Ectodermal cell (in vitro differentiated cells): ENCODE measurements around the gene RNF186.
"Not testable (repeated sequence)": the region's sequence is repeated elsewhere in the genome, so short reads cannot be mapped to it uniquely, and the experiment has no call there.

Experiments used
- H3K27ac ChIP-seq: 2 replicates; pipeline ENCODE4 v1.7.0; 2013; ENCODE audit warnings: mild to moderate bottlenecking, low read depth, low read length; ENCODE audit not compliant: insufficient read depth, poor library complexity, severe bottlenecking
- H3K27me3 ChIP-seq: 2 replicates; pipeline ENCODE4 v1.7.0; 2013; ENCODE audit warnings: mild to moderate bottlenecking, low read length; ENCODE audit not compliant: insufficient read depth, control insufficient read depth, poor library complexity, severe bottlenecking
- H3K36me3 ChIP-seq: one replicate; pipeline ENCODE4 v1.7.0; 2013; ENCODE audit warnings: low read length; ENCODE audit not compliant: control insufficient read depth, insufficient read depth
- H3K4me1 ChIP-seq: one replicate; pipeline ENCODE4 v1.7.0; 2013; ENCODE audit warnings: low read length; ENCODE audit not compliant: control insufficient read depth, insufficient read depth
- H3K4me3 ChIP-seq: 2 replicates; pipeline ENCODE4 v1.7.0; 2013; ENCODE audit warnings: low read depth, low read length, control low read depth; ENCODE audit not compliant: insufficient read depth
- H3K9me3 ChIP-seq: 2 replicates; pipeline ENCODE4 v1.7.0; 2013; ENCODE audit warnings: mild to moderate bottlenecking, low read length, moderate library complexity; ENCODE audit not compliant: control insufficient read depth
- WGBS, 2 experiments: methylation state at CpG; one replicate each; pipeline ENCODE4 v1.1.7; 2013; ENCODE audit warnings: missing lambda C conversion rate in 2 of 2; 5-methylcytosine and 5-hydroxymethylcytosine counted together

The RNF186 gene

GRCh38 chr1:19852036-19852435 is 37.0 kb upstream of the RNF186 start:
- Histone ChIP-seq H3K27me3 (no peaks in the 10 kb centered on the region), H3K27ac (no peak overlapping the region), H3K4me1 (no peaks in the 10 kb centered on the region), H3K4me3 (no peak overlapping the region), H3K36me3 (no peaks in the 10 kb centered on the region), H3K9me3 (no peaks in the 10 kb centered on the region)
- 85 to 93% methylated on average over 1 of the region's 1 CpG for WGBS, 2 experiments

GRCh38 chr1:19850214-19850613 is 35.1 kb upstream of the RNF186 start:
- 64 to 68% methylated on average over 5 to 7 of the region's 7 CpGs for WGBS, 2 experiments
- Histone ChIP-seq H3K4me1 (no peaks in the 10 kb centered on the region), H3K9me3 (no peaks in the 10 kb centered on the region), H3K36me3 (no peaks in the 10 kb centered on the region), H3K27ac (no peak overlapping the region), H3K27me3 (no peaks in the 10 kb centered on the region), H3K4me3 (no peak overlapping the region)

- 89 to 91% methylated on average over 3 of the region's 3 CpGs for WGBS, 2 experiments
- not testable (repeated sequence) for H3K4me1 ChIP-seq, H3K27ac ChIP-seq, H3K27me3 ChIP-seq, H3K4me3 ChIP-seq, H3K36me3 ChIP-seq, H3K9me3 ChIP-seq
Observed at GRCh38 chr1:19849307-19849706, 34.2 kb upstream of the RNF186 start.

GRCh38 chr1:19847334-19847733 is 32.3 kb upstream of the RNF186 start:
- WGBS, 2 experiments, result 88 to 92% methylated on average over 9 of the region's 9 CpGs
- not testable (repeated sequence) for H3K36me3 ChIP-seq, H3K27ac ChIP-seq, H3K4me1 ChIP-seq, H3K4me3 ChIP-seq, H3K27me3 ChIP-seq, H3K9me3 ChIP-seq

- no peak overlapping the region for H3K4me3 ChIP-seq
- no peaks in the 10 kb centered on the region for H3K36me3 ChIP-seq
- H3K27me3 ChIP-seq, result no peaks in the 10 kb centered on the region
- no peaks in the 10 kb centered on the region for H3K9me3 ChIP-seq
- H3K27ac ChIP-seq, result no peak overlapping the region
- WGBS, 2 experiments, result 89 to 96% methylated on average over 3 of the region's 3 CpGs
- H3K4me1 ChIP-seq, result no peaks in the 10 kb centered on the region
Observed at GRCh38 chr1:19846338-19846737, 31.3 kb upstream of the RNF186 start.

GRCh38 chr1:19845555-19845954 is 30.5 kb upstream of the RNF186 start:
- Histone ChIP-seq H3K9me3 (no peaks in the 10 kb centered on the region), H3K27ac (no peak overlapping the region), H3K4me1 (no peaks in the 10 kb centered on the region), H3K36me3 (no peaks in the 10 kb centered on the region), H3K27me3 (no peaks in the 10 kb centered on the region), H3K4me3 (no peak overlapping the region)
- 91% methylated on average over 7 to 8 of the region's 8 CpGs for WGBS, 2 experiments

GRCh38 chr1:19844731-19845495 is 29.8 kb upstream of the RNF186 start:
- Histone ChIP-seq H3K4me1 (no peaks in the 10 kb centered on the region), H3K27me3 (no peaks in the 10 kb centered on the region), H3K4me3 (no peak overlapping the region), H3K36me3 (no peaks in the 10 kb centered on the region), H3K9me3 (no peaks in the 10 kb centered on the region), H3K27ac (no peak overlapping the region)
- 73 to 74% methylated on average over 10 to 11 of the region's 11 CpGs for WGBS, 2 experiments

- Histone ChIP-seq H3K27me3 (no peaks in the 10 kb centered on the region), H3K9me3 (no peaks in the 10 kb centered on the region), H3K36me3 (no peaks in the 10 kb centered on the region), H3K4me3 (no peak overlapping the region), H3K4me1 (no peaks in the 10 kb centered on the region), H3K27ac (no peak overlapping the region)
Observed at GRCh38 chr1:19840228-19840627, 25.1 kb upstream of the RNF186 start.

- H3K27me3 ChIP-seq, result no peaks in the 10 kb centered on the region
- no peaks in the 10 kb centered on the region for H3K4me1 ChIP-seq
- no peak overlapping the region for H3K27ac ChIP-seq
- no peak overlapping the region for H3K4me3 ChIP-seq
- 88 to 89% methylated on average over 2 of the region's 2 CpGs for WGBS, 2 experiments
- no peaks in the 10 kb centered on the region for H3K9me3 ChIP-seq
- no peaks in the 10 kb centered on the region for H3K36me3 ChIP-seq
Observed at GRCh38 chr1:19837866-19838265, 22.8 kb upstream of the RNF186 start.

GRCh38 chr1:19835578-19835977 is 20.5 kb upstream of the RNF186 start:
- Histone ChIP-seq H3K27me3 (no peaks in the 10 kb centered on the region), H3K27ac (no peak overlapping the region), H3K9me3 (no peaks in the 10 kb centered on the region), H3K4me1 (no peaks in the 10 kb centered on the region), H3K4me3 (no peak overlapping the region), H3K36me3 (no peaks in the 10 kb centered on the region)
- 95 to 96% methylated on average over 4 of the region's 4 CpGs for WGBS, 2 experiments

- Histone ChIP-seq H3K4me1 (no peaks in the 10 kb centered on the region), H3K4me3 (no peak overlapping the region), H3K36me3 (no peaks in the 10 kb centered on the region), H3K27ac (no peak overlapping the region), H3K9me3 (no peaks in the 10 kb centered on the region), H3K27me3 (no peaks in the 10 kb centered on the region)
- WGBS, 2 experiments, result 85 to 91% methylated on average over 3 of the region's 3 CpGs
Observed at GRCh38 chr1:19831441-19831840, 16.4 kb upstream of the RNF186 start.
